COR-L47 (cell line): ENCODE measurements around the gene F2.
"Not testable (repeated sequence)": the region's sequence is repeated elsewhere in the genome, so short reads cannot be mapped to it uniquely, and the experiment has no call there.

ENCODE experiments used
- DNase-seq: peaks from one replicate; lab custom pipeline; 2025; lab: John Stamatoyannopoulos, UW

The F2 gene

DNA sequence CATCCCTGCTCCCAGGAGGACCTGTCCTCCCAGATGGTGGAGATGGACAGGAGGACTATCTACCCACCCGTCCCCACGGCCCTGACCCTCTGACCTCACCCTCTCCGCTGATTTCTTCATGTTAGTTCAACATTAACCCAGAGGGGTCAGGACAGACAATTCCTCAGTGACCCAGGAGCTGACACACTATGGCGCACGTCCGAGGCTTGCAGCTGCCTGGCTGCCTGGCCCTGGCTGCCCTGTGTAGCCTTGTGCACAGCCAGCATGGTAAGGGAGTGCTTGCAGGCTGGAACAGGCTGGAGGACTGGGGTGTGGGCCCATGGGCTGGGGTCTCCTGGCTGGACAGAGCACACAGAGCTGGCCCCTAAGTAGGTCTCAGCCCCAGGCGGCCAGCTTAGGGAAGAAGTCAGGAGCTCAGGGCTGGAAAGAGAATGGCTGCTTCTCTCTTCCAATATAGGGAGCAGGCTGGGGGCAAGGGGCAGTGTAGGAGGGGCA is at the start of gene F2:
TSS of gene F2 (plus strand) at position 166 of the 495 bp plus-strand sequence. CDS start at position 189, 23 bp downstream.
- DNase-seq = no peak

DNA sequence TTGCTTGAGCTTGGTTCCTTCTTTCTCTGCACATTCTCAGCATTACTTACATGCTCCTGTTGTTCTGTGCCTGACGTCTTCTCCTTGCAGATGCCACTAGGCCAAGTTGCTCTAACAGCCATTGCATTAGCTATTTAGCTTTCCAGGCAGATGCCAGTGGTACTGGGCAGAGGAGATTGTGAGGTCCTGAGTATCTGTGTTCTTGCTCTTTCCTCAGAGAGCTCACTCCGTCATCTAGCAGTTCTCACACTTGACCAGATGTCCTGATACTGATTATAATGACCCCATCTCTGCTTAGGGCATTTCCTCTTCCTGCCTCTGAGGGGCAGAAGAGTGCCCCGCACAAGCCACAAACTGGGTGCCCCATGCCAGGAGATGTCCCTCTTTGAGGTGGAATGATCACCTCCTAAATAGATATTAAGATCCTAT is 49.3 kb upstream of the F2 start:
- DNase-seq = no peak

DNA sequence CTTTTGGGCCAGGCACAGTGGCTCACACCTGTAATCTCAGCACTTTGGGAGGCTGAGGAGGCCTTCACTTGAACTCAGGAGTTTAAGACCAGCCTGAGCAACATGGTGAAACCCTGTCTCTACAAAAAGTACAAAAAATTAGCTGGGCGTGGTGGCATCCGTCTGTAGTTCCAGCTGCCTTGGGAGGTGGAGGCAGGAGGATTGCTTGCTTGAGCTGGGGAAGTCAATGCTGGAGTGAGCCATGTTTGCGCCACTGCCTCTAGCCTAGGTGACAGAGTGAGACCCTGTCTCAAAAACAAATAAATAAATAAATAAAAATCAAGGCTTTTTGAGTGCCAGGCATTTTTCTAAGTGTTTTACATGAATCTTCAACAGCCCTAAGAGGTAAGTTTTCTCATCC is 48.5 kb upstream of the F2 start:
- not testable (repeated sequence) for DNase-seq

DNA sequence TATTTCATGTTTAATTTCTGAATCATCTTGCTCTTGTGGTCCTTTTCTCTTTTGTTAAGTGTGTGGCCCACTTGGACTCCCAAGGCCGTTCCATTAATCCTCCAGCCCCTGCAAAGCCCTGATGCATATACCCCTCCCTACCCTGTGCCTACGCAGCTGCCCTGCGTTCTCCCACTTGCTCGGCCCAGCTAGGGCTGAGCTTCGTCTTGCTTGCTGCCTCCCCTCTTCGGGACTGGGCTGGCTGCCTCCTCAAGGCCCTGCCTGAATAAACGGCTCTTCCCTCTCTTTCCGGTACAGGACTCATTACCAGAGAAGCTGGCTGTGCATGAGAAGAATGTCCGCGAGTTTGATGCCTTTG is 47.1 kb upstream of the F2 start:
- DNase-seq = no peak

DNA sequence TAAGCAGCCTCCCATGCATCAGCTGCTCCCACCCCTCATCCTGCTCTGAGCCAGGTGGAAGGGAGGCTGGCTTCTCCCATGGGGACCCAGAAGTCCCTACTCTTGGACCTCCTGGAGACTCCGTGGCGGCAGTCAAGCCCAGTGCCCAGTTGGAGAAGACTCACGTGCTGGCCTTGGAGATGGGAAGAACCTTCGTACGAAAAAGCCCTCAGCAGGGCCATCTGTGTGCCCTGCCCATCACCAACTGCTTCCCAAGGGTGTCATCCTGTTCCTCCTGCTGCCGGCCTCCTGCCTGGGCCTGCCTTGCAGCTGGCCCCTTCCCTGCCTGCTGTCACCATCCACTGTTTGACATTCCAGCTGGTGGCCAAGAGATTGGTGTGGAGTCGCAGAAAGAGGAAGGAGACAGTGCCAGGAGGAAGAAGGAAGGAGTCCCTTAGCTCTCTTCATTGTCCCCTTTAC is 46.6 kb upstream of the F2 start:
- no peak for DNase-seq

DNA sequence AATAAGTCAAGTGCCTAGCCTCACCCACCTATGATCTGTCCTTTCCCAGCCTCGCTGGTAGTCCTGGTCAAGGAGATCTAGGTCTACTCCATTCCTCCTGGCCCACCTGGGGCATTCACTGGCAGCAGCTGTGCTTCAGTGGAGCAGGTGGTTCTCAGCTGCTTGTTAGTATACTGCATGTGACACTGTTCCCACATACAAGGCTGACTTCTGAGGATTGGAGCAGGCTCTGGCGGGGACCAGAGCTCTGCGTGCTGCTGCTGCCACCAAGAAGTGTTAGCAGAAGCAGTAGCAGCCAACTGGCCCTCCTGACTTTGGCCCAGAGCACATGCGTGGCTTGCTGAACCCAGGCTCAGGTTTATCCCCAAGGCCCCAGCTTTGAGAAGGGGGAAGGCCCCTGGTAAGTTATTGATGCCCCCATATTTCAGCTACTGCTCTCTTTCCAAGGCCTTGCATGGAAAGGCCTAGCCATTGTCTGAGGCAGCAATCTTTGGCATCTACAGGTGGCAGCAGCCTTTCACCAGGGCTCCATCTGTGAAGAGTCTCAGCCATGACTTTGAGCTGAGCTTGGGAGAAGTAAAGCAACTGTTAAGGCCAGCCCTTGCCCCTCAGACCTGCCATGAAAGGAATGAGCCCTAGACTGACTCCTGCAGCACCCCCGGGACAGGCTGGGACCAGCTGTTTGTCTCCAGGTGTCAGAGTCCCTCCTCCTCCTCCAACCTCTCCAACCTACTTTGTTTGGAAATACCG is 45.1 kb upstream of the F2 start:
- DNase-seq = no peak

DNA sequence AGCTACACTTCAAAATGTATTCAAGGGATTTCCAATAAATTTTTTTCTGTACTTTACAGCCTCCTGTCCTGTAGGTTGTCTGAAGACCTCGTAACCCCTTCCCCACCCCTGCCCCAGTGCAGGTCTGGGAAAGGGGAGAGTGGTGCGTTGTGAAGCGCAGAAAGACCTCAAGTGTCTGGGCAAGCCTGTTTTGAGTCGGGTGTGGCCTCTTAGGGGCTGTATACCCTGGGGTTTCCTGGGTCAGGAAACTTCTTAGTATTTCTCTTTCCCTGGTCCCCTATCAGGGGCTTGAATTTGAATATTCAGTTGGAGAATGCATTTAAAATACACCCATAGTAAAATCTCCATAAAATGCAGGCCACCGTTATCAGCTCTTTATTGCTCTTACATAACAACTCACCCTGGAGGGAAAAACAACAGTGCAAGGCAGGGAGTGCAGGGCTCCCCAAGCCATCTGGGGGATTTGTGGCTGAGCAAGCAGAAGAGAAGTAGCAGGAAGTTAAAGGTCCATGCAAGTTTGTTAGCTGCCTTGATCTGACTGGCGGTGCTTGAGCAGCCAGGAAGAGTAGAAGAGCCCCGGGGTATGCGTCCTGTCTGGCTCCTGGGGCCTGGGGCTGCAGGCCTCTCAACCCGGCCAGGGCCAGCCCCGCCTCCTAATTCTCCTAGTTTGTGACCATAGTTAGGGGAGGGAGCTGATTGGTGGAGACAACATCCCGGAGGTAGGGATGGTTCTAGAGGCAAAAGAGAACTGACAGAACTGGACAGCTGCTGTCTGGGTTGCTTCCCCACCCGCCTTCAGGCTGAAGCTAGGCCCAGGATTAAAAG is 44.3 kb upstream of the F2 start:
- DNase-seq = no peak

DNA sequence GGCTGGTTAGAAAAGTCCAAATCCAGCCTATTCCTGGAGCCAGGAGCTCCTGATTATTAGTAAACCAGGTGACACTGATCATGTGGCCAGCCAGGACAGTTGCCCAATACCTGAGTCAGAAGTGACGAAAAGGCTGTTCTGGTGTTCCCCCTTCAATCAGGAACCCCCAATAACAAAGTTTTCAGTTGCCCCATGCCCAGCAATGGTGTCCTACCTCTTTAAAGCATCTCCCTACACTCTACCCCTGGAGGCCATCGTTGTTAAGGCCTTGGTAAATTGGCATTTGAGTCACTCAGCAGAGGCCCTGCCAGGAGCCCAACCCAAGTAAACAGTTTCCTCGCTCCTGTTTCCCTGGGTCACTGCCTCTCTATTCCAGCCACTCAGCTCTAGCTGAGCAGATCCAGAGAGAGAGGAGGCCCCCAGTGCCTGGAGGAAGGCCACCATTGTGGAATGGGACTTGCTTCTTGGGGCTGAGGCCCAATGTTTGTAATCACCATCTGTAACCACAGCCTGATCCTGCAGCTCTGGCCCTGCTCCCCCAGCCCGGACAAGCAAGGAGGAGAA is 43.6 kb upstream of the F2 start:
- DNase-seq = no peak

DNA sequence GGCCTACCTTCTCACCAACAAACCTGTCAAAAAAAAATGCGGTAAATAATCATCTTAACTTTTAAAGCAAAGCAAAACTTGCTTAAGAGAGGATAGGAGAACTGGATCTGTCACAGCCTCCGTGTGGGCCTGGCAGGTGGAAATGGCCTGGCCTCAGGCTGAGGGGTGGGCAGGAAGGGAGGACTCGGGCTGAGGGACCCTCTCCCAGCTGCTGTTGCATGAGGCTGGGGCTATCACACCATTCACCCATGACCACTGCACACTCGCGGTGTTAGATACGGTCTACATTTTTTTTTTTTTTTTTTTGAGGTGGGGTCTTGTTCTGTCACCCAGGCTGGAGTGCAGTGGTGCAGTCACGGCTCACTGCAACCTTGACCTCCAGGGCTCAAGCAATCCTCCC is 43.1 kb upstream of the F2 start:
- DNase-seq = no peak

DNA sequence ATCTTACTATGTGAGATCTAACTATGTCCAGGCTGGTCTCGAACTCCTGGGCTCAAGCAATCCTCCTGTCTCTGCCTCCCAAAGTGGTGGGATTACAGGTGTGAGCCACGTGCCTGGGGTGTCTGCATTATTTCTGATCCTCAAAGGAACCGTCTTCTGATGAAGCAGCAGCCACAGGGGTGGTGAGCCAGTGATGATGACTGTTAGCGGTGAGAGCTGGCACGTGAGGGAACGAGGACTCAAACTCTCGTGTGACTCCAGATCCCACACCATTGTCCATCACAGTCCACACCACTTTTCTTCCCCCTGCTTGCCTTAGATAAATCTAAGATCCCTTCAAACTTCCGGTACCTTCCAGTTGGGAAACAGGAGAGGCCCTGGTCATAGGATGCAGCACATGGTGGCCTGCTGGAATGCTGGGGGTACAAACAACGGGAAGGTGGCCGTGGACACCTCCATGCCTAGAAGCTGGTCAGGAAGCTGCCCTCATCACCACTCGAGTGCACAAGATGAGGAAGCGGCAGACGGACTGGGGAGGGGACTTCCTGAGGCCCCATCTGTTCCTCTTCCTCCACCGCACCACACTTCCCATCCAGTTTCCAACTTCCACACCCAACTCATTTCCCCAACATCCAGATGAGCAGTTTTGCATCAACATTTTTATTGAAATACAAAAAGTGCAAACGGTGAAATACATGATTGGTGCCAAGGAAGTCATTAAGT is 42.4 kb upstream of the F2 start:
- DNase-seq = no peak

DNA sequence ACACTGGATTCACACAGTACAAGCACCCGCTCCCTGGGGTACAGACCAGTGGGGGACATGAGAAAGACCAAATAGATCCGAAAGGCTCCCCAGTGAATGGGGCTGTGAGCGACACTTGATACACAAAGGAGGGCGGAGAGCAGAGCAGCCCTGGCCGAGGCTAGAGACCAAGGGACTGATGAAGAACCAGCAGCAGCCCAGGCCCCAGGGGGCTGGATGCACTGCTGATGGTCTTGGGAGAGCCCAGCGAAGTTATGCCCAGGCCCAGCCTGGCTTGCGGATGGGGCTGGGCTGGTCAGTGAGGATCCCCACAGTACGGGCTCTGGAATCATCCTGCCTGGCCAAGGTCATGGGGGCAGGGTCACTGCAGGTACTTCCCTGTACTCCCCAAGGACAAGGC is 41.8 kb upstream of the F2 start:
- DNase-seq = no peak

DNA sequence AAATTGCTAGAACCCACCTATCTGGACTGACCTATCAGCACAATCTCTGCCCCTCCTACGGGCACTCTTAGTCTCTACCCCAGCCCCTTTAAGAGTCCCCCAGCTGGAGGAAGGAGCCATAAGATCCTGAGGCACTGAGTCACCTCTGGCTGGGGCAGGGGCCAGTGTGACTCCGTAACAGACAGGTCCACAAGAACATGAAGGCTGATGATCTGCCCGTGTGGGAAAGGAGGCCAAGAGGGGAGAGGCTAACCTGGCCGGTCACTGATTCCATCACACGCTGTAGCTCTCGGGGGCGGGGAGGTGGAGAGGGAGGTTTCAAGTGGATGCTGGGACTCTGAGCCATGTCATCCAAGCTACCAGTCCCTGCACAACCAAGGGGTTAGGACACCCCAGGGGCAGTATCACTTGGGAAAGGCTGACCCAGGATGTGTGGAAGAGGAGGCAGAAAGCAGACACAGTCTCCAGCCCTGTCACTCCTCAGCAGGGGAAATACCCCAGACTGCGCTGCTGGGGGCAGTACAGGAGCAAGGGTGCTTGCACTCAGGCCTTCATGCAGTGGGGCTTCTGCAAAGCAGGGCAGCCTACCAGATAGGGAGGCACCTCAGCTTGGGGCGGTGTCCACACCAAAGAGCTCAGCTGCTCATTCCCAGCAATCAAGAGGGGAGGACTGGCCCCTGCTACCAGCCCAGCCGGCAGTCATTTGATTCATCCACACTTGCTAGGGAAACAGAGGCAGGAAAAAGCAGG is 40.8 kb upstream of the F2 start:
- DNase-seq = no peak

DNA sequence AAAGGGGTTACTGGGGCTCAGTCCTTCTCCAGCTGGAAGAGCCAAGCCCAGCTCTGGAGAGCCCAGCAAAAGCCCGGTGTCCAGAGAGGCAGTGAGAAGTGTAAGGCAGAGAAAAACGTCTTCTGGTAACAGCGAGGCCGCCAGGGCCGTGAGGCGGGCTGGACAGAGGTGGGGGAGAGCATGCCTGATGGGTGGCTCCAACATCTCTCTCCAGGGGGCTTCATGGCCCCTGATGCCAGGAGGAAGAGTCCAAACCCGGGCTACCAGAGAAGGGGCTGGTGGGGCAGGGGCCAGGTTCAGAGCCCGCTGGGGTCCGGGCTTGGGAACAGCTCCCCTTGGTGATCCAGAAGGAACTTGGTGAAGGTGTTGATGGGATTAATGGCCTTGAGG is 40.3 kb upstream of the F2 start:
- DNase-seq = no peak

DNA sequence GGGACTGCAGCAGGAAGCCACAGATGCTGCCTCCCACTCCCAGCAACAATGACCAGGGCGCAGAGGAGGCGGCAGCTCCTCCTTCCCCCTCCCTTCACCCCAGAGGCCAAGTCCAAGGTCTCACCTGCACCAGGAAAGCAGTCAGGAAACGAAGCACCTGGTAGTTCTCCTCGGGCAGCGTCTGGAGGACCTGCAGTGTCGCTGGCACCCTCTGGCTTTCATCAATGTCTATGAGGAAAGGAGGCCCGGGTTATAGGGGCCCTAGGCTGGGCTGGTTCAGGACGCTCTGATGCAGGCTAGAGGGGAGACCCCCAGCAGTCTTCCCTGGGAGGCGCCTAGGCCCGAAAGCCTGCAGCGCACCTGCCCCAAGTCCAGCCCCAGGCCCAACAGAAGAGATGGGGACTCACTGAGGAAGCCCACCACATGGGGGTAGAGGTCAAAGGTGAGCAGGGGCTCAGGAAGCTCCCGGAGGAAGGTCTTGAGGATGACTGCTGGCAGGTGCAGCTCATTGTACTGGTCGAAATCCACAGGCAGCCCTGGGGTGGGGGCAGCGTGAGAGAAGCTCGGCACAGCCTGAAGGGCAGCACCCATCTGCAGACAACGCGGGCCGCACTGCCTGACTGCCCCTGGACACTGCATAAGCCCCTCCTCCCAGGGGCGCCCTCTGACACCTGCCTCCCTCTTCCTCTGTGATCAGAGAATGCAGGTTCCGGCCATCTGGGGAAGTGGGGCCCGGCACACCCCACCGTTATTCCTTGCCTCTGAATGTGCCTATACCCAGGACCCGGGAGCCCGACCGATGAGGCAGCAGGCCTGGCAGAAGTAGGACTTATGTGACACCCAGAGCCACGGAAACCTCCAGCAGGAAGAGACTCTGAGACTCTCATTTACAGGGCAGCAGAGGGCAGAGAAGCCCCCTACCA is 39.5 kb upstream of the F2 start:
- DNase-seq = no peak

DNA sequence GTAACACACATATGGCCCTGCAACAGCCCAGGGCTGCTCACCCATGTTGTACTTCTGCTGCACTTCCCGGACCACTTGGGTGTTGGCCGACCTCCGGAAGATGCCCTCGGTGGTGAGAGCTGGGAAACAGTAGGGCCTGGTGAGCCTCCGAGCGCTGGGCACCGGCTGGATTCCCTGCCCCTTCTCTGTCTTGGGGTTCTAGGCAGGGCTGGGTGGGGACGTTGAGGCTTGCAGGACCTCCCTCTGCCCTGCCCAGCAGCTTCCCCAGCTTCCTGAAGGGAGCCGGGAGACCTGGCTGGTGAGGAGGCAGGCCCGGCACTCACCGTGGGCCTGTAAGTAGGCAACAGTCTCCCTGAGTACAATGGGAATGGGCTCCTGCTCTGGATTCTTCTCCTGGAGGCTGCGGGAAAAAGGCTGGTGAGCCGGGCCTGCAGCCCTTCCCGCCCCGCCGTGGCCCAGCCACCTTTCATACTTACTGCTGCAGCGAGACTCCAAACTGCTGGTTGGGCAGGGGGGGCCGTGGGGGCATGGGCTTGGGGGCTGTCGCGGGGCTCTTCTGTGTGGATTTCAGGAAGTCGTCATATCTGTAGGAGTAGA is 38.8 kb upstream of the F2 start:
- DNase-seq = no peak

DNA sequence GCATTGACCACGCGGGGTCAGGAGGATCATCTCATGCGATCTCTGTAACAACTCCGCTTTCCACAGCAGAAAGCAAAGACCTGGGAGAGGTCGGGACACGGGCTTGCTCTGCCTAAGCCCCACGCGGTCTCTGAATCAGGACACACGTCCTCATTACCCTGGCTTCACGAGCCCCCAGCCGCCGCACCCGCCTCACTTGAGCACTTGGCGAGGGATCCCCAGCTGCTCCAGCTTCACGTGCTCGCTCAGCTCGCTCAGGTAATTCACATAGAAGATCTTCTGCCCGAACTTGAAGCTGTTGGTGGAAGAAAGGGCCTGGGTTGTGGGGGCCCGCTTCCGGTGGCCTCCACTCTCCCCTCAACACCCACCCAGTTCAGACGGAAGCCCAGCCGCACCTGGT is 38.2 kb upstream of the F2 start:
- DNase-seq = no peak

DNA sequence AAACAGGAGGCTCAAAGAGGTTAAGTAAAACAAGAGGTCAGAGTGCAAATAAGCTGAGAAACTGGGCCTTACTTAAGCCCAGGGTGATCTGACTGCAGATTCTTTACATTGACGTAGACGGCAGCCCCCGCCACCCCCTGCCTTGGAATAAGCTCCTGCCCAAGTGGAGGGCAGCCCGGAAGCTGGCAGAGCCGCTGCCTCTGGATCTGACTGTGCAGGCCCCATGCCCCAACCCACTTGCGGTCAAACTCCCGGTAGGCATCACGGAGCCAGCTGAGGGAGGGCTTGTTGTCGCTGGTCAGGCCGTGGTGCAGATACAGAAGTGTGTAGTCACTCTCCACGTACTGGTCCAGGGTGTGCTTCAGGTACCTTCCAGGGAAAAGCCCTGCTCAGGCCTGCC is 37.2 kb upstream of the F2 start:
- DNase-seq = no peak

DNA sequence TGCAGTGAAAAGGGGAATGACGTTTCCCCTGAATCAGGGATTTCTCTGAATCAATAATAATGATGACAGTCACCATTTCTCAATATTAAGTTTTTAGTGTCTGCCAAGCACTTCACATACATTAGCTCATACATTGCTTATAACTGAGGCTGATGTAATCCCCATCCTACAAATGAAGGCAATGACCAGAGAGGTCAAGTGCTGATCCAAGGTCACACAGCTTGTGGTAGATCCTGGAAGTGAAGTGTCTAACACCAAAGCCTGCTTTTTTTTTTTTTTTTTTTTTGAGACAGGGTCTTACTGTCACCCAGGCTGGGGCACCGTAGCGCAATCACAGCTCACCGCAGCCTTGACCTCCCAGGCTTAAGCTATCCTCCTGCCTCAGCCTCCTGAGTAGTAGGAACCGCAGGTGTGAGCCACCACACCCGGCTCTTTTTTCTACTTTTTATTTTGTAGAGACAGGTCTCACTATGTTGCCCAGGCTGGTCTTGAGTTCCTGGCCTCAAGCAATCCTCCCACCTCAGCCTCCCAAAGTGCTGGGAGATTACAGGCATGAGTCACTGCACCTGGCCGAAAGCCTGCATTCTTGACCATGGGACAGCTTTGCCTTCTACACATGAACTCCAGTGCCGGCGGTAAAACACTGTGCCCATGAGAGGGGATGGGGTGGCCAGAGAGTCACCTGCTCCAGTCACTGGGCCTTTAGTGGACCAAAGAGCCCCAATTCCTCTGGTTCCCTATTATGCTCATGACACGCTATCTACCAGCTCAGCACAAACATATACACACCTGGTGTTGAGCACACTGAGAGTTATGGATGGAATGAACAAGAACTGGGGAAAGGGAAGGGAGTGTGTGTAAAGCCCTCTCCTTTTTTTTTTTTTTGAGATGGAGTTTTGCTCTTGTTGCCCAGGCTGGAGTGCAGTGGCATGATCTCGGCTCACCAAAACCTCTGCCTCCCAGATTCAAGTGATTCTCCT is 36.0 kb upstream of the F2 start:
- DNase-seq = no peak

DNA sequence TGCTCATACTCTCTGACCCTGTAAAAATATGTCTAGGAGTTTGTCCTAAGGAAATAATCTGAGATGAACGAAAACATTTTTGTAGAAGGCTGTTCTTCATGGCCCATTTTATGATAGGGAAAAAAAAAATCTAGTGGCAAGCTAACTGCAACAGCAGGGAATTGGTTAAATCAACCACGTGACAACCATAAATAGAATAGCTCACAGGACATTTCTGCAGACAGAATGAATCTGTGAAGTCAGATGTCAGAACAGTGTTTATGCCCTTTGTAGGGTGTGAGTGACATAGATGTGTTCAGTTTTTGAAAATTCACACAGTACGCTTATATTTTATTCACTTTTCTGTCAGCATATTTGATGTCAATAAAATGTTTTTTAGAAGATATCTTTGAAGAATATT is 34.6 kb upstream of the F2 start:
- DNase-seq = no peak
